GM18498 (cell line): ENCODE measurements around the gene IMMP2L.
"Not testable (repeated sequence)": the region's sequence is repeated elsewhere in the genome, so short reads cannot be mapped to it uniquely, and the experiment has no call there.

Experiments
- ATAC-seq: cut with Tn5 transposase; IDR thresholded peaks from one replicate; pipeline ENCODE4 v1.9.1; 2021; ENCODE audit warnings: mild to moderate bottlenecking, moderate library complexity; ENCODE audit not compliant: unreplicated experiment

The IMMP2L gene

DNA sequence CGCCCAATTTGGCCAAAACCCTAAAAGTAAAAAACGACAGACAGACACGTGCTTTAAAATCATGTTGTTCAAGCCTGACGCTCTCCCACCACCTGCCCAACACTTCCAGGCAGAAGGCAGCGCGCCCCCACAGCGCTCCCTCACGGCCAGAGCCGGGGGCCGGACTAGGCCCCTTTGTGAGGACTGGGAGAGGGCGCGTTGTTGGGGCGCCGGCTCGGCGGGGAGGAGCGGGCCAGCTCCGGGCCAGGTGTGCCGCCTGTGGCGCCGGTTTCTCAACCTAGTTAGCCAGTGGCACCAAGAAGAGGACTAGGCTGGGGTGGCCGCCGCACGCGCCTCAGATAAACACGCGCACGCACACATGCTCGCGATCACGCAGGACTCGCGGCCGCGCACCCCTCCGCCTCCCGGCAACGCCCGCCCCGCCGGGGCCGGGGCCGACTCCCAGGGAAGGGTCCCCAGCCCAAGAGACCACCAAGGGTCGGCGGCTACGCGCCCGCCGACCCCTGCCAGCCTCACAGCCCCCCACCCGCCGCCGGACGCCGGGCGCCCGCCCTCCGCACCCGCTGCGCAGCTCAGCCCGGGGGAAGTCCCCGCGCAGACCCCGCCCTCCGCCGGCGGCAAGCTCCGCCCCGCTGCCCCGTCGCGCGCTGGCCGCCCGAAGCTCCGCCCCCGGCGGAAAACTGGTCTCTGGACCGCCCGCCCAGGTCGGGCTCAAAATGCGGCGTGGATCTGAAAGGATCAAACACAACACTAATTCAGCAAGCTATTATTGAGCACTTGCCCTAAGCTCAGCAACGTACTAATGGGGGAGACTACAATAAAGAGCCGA, at the start of gene IMMP2L:
TSS of gene IMMP2L (minus strand) at position 589 of the 829 bp plus-strand sequence.
- peak; percentile 89 for ATAC-seq

DNA sequence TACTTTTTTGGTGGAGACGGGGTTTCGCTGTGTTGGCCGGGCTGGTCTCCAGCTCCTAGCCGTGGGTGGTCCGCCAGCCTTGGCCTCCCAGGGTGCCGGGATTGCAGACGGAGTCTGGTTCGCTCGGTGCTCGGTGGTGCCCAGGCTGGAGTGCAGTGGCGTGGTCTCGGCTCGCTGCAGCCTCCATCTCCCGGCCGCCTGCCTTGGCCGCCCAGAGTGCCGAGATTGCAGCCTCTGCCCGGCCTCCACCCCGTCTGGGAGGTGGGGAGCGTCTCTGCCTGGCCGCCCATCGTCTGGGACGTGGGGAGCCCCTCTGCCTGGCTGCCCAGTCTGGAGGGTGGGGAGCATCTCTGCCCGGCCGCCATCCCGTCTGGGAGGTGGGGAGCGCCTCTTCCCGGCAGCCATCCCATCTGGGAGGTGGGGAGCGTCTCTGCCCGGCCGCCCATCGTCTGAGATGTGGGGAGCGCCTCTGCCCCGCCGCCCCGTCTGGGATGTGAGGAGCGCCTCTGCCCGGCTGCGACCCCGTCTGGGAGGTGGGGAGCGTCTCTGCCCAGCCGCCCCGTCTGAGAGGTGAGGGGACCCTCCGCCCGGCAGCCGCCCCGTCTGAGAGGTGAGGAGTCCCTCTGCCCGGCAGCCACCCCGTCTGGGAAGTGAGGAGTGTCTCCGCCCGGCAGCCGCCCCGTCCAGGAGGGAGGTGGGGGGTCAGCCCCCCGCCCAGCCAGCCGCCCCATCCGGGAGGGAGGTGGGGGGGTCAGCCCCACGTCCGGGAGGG, 47.4 kb upstream of the IMMP2L start:
- not testable (repeated sequence) for ATAC-seq

DNA sequence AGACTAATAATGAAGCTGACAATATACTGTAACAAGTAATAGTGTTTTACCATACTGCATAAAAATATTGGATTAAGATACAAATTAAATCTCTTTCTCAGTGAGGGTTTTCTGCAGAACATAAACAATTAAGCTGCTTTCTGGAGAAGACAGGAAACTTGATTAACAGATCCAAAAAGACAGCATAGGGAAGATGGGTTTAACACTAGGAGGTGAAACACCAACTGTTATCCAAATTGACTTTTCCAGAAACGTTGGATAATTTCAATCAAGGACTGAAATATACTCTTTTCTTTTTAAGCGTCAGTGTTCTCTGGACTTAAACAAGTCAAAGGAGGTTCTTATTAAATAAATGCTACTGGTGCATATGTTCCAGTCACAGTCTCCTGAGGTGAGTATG, 45.3 kb upstream of the IMMP2L start:
- ATAC-seq, result no peak

DNA sequence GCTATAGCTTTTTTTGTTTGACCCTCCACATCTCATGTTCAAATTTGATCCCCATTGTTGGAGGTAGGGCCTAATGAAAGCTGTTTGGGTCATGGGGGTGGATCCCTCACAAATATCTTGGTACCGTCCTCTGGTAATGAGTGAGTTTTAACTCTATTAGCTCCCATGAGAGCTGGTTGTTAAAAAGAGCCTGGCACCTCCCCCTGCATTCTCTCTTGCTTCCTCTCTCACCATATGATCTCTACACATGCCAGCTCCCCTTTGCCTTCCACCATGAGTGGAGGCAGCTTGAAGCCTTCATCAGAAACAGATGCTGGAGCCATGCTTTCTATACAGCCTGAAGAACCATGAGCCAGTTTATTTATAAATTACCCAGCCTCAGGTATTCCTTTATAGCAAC, 43.0 kb upstream of the IMMP2L start:
- ATAC-seq, result no peak

DNA sequence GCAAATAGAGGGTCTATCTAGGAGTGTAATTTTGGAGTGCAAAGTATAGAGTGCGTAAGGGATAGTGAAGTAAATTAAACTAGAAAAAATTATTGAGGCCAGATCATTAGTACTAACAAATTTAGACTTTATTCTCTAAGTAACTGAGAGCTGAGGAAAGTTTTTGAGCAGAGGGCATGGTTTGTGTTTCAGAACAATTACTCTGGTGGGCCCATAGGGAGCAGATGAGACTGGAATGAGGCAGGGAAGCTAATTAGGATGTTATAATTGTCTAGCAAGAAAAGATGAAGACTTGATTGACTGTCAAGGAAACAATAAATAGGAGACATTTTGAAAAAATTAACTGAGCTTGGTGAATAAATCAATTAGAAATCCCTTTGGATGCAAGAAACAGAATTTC, 37.8 kb upstream of the IMMP2L start:
- ATAC-seq, result no peak

DNA sequence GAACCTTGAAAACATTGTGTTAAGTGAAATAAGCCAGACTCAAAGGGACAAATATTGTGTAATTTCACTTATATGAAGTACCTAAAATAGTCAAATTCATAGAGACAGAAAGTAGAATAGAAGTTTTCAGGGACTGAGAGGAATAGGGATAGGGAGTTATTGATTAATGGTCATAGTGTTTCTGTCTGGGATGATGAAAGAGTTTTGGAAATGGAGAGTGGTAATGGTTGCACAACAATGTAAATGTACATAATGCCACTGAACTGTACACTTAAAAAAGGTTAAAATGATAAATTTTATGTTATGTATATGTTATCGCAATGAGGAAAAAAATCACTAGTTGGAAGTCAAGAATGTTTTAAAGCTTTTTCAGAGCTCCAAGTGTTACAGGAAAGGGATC, 33.5 kb upstream of the IMMP2L start:
- ATAC-seq, result no peak

DNA sequence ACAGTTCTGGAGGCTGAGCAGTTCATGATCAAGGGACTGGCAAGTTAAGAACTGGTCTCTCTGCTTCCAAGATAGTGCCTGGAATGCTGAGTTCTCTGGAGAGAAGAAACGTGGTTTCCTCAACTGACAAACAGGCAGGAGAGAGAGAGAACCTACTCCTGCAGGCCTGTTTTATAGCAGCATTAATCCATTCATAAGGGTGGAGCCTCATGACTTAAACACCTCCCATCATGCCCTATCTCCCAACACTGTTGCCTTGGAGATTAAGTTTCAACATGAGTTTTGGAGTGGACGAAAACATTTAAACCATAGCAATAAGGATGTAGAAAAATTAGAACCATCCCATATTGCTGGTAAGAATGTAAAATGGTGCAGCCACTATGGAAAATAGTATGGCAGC, 32.3 kb upstream of the IMMP2L start:
- ATAC-seq, result no peak

DNA sequence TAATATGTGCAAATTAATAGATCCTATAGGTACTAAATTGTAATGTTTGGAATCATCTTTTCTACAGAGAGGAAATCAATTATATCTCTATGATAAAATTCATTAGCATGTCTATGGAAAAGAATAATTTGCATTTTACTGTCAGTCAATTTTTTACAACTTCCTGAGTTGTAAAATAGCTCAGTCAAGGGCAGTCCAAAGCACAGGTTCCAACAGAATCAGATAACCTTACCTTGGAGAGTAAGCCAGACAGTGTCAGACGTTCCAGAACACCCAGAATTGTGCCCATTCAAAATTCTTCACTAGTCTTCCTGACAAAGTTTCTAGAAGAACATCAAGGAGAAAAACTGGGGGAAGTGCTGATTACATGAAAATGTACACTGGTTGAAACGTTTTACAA, 31.1 kb upstream of the IMMP2L start:
- ATAC-seq, result no peak

DNA sequence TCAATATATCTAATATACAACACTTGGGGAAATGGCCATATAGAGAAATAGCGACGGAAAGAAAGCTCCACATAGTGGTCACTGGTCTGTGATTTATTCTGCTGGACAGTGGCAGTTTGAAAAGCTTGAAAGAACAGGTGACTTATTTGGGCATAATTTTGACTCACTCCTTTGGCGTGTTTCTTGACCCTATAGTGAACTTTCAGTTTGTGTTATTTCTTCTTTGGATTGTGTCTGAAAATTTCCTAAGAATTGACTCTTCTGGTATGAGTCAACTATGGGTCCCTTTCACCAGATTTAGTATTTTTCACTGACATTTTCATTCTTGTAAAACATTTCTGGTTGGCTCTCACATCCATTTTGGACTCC, 25.8 kb upstream of the IMMP2L start:
- ATAC-seq, result no peak

DNA sequence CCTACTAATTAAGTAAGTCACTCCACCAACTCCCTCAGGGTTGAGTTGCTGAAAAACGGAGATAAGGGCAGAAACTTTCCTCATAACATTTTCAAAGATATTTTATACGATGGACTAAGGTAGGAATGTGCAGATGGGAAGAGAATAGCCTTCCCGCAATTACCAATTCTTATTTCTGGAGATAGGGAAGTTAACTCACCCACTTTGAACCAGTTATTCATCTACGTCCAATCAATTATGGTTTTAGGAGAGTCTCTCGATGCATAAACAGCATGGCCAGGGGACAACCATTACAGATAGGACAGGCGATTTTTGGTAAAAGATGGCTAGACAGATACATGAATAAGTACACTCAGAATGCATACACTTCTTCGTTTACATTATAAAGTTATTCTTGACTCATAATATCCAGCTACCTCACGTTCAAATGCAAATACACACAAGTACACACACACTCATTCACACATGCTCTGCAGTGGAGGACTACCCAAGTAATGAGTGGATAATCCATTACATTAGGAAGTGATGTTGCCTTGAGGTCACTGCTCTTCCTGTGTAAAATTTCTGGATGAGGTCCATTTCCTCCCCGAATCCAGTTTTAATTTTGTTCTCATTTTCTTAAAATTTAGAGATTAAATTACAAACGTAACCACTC, 25.2 kb upstream of the IMMP2L start:
- ATAC-seq, result no peak

DNA sequence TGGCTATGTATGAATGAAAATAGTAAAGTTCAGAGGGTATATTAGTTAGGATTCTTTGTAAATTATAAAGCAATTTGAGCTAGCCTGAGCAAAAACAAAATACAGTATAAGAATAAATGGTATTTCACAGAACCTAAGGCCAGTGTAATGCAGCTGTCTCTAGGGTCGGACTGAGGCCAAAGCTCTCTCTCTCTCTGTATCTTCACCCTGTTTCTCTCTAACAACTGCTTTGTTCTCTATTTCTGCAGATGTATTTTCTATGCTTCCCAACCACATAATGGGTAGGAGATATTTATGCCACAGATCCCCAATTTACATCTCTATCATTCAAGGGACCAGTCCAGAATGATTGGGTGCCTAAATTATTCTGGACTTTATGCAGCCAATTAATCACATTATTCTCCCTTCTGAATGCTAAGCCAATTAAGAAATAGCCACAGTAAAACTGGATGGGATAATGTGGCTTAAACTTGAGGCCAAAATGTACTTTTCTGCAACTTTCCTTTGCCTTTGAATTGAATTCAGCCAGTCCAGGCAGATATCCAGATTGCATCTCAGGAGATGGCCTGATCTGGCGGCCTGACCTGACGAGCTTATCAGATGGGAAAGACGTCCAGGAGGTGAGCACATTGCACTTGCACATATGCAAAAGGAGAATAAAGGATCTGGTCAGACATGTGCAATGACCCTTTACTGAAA, 24.6 kb upstream of the IMMP2L start:
- ATAC-seq, result no peak

DNA sequence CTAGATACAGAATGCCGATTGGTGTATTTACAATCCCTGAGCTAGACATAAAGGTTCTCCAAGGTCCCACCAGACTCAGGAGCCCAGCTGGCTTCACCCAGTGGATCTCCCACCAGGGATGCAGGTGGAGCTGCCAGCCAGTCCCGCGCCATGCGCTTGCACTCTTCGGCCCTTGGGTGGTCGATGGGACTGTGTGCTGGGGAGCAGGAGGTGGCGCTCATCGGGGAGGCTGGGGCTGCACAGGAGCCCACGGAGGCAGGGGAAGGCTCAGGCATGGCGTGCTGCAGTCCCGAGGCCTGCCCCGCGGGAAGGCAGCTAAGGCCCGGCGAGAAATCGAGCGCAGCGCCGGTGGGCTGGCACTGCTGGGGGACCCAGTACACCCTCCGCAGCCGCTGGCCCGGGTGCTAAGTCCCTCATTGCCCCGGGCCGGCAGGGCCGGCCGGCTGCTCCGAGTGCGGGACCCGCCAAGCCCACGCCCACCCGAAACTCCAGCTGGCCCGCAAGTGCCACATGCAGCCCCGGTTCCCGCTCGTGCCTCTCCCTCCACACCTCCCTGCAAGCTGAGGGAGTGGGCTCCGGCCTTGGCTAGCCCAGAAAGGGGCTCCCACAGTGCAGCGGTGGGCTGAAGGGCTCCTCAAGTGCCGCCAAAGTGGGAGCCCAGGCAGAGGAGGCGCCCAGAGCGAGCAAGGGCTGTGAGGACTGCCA, 19.6 kb upstream of the IMMP2L start:
- not testable (repeated sequence) for ATAC-seq

DNA sequence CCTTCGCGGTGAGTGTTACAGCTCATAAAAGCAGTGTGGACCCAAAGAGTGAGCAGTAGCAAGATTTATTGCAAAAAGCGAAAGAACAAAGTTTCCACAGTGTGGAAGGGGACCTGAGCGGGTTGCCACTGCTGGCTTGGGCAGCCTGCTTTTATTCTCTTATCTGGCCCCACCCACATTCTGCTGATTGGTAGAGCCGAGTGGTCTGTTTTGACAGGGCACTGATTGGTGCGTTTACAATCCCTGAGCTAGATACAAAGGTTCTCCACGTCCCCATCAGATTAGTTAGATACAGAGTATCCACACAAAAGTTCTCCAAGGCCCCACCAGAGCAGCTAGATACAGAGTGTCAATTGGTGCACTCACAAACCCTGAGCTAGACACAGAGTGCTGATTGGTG, 18.9 kb upstream of the IMMP2L start:
- ATAC-seq, result not testable (repeated sequence)

DNA sequence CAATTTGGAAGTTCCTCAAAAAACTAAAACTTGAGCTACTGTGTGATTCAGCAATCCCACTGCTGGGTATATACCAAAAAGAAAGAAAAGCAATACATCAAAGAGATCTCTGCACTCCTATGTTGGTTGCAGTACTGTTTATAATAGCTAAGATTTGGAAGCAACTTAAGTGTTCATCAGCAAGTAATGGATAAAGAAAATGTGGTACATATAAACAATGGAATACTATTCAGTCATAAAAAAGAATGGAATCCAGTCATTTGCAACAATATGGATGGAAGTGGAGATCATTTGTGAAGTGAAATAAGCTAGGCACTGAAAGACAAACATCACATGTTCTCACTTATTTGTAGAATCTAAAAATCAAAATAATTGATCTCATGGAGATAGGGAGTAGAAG, 16.5 kb upstream of the IMMP2L start:
- ATAC-seq, result no peak

DNA sequence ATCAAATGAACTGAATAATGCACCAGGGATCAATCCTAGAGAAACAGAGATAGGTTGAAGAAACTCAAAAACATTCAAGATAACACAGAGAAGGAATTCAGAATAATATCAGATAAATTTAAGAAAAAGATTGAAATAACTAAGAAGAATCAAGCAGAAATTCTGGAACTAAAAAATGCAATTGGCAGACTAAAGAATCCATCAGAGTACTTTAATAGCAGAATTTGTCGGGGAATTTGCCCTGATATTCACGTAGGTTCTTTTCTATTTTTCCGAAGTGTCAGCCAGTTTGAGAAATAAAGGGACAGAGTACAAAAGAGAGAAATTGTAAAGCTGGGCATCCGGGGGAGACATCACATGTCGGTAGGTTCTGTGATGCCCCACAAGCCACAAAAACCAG, 9.4 kb upstream of the IMMP2L start:
- ATAC-seq, result no peak

DNA sequence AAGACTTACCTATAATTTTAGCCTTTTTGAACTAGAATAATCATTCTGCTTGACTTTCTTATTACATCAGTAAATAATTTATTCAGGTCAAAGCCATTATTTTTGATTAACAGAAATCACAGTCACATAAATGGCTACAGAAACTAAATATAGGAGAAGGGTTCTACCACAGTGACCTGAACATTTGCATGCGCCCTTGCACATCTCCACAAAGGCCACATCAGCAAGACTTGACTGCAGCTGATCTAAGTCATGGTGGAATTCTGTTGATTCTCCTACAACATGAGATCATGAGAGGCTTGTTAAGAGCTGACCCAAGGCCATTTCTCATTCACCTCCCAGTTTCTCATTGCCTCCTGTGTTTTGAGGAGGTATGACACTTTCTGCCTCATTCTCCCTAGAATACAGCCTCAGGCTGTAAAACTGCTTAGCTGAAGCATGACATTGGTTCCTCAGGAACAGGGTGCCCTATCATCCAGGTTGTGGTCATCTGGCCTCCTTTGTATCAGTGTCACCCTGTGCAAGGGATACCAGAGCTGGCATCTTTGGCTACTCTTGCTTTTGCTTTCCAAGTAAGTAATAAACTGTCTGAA, 6.7 kb upstream of the IMMP2L start:
- ATAC-seq, result peak; percentile 74

DNA sequence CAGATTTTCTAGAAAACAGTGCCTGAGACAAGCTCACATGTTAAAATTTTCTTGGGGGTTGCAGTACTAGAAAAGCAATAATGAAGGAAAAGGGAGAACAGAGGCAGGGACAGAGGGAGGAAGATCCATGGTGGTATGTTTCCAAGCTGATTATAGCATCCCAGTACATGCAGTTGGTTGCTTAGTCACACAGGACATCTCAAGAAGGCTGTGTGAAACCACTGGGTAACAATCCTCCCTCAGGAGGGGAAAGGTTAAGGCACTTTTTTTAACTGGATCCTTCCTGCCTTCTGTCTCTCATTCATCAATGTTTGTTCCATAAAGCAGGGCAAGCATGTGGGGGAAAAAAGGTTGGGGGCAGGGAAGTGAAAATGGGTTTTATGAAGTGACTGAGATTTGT, 6.1 kb upstream of the IMMP2L start:
- peak; percentile 23 for ATAC-seq

DNA sequence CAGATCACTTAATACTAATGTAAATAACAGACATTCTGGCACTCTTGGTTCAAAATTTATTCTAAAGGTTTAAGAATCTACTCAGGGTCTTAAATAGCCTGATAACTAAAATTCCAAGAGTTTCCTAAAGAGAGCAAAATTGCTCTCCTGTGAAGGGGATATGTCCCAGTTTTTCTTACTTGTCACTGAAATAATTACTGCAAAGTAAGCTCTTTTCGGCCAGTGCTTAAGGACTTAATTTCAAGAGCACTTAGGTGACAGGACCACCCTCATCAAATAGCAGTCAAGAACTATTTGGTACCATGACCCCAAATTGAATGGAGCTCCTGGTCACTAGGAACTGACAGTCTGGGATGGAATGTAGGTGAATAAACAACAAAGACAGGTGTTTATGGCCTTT, 1.8 kb upstream of the IMMP2L start:
- ATAC-seq, result no peak

DNA sequence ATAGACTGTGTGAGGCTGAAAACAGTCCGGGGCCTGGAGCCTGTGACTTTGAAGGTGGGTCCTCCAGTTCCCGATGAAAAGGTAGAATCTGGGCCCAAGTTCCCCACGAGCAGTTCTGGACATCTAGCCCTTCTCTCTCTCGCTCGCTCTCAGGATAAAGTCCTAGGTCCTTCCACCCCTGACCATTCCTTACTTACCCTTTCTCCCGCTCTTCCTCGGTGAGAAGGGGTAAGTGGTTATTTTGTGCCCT, 713 bp downstream of the IMMP2L start:
- ATAC-seq, result no peak
